Body of pancreas (tissue), 4 donors: ENCODE measurements around the gene SBK2.

Source experiments
- POLR2A ChIP-seq, 3 donors: fragments of 450-650 bp; IDR thresholded peaks; one replicate each; pipeline ENCODE4 v1.6.1; 2016; ENCODE audit warnings: antibody characterized with exemption in 3 of 3, mild to moderate bottlenecking in 2 of 3
- TF ChIP-seq, protein P1 (sequence below), 7 experiments: fragments of 450-650 bp in 4 of 7; fragments of 200-600 bp in 3 of 7; sonication (generic) in 3 of 7; IDR thresholded peaks; one replicate each; pipeline ENCODE4 v1.5.1; 2016 to 2019; ENCODE audit warnings: antibody characterized with exemption in 7 of 7

DNA sequence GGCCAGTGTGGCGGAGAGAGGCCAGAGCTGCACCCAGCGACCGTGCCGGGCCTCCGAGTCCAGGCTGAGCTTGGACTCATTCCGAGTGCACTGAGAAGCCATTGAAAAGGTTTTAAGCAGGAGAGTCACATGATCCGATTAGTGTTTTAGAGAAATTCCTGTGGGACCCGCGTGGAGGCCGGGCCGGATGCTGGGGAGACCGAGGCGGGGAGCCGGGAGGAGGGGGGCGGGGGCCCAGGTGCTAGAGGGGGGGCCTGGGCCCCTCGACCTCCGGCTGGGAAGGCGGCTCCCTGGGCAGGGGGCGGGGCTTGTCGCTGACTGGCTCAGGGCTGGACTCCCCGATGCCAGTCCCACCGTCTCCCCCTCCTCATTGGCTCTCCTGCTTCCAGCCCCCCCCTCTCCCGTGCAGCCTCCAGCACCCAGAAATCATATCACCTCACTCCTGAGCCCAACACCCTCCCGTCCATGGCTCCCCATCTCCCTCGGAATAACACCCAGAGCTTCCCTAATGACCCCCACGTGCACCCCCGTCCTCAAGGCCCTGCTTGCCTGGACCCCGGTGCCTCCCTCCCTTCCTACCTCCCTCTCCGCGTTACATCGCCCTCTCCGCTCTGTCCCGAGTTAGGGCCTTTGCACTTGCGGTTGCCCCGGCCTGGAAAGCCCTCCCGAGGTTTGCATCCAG, 48.9 kb upstream of the SBK2 start:
- TF ChIP-seq, protein P1, sequence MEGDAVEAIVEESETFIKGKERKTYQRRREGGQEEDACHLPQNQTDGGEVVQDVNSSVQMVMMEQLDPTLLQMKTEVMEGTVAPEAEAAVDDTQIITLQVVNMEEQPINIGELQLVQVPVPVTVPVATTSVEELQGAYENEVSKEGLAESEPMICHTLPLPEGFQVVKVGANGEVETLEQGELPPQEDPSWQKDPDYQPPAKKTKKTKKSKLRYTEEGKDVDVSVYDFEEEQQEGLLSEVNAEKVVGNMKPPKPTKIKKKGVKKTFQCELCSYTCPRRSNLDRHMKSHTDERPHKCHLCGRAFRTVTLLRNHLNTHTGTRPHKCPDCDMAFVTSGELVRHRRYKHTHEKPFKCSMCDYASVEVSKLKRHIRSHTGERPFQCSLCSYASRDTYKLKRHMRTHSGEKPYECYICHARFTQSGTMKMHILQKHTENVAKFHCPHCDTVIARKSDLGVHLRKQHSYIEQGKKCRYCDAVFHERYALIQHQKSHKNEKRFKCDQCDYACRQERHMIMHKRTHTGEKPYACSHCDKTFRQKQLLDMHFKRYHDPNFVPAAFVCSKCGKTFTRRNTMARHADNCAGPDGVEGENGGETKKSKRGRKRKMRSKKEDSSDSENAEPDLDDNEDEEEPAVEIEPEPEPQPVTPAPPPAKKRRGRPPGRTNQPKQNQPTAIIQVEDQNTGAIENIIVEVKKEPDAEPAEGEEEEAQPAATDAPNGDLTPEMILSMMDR (IDR thresholded peaks at IDR 0.05): no peak
- TF ChIP-seq POLR2A (IDR thresholded peaks at IDR 0.05): peak in 2 of 3 donors; percentile 14 to 37
